ENCODE data around the gene RTKN.

DNA sequence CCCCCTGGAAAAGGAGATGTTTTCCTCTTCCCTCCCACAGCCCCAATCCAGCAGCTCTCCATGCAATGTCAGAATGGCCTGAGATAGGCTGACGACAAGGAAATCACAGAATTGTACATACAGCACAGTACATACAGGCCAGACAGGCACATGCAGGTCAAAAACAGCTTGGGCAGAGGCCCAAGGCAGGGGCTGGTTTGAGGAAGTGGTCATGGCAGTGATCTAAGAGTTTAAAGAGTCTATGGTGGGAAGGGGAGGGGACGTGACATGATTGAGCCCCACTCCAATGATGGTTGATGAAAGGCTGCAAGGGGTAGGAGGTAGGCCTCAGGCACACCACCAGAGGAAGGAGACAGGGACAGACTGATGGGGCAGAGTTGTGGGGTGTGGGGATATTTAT lies 65.9 kb downstream of the RTKN start:
- TF ChIP-seq, protein P1, sequence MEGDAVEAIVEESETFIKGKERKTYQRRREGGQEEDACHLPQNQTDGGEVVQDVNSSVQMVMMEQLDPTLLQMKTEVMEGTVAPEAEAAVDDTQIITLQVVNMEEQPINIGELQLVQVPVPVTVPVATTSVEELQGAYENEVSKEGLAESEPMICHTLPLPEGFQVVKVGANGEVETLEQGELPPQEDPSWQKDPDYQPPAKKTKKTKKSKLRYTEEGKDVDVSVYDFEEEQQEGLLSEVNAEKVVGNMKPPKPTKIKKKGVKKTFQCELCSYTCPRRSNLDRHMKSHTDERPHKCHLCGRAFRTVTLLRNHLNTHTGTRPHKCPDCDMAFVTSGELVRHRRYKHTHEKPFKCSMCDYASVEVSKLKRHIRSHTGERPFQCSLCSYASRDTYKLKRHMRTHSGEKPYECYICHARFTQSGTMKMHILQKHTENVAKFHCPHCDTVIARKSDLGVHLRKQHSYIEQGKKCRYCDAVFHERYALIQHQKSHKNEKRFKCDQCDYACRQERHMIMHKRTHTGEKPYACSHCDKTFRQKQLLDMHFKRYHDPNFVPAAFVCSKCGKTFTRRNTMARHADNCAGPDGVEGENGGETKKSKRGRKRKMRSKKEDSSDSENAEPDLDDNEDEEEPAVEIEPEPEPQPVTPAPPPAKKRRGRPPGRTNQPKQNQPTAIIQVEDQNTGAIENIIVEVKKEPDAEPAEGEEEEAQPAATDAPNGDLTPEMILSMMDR (IDR thresholded peaks at IDR 0.05) = no peak
- TF ChIP-seq POLR2A (IDR thresholded peaks at IDR 0.05) = no peak

All from adrenal gland (tissue), 5 donors.